MM.1S (cell line): ENCODE data around the gene DNAJC6.

Experiments
- EZH2 ChIP-seq: fragments of 300-600 bp; sonication (generic); optimal IDR thresholded peaks from 2 replicates; pipeline ENCODE3; 2017; ENCODE audit warnings: low read depth, mild to moderate bottlenecking, antibody characterized with exemption, low read length, mixed read lengths
- TF ChIP-seq, protein P1 (sequence below): fragments of 300-600 bp; sonication (generic); IDR thresholded peaks from 2 replicates; pipeline ENCODE4 v1.5.1; 2016; ENCODE audit warnings: antibody characterized with exemption, low read length, mixed read lengths

DNA sequence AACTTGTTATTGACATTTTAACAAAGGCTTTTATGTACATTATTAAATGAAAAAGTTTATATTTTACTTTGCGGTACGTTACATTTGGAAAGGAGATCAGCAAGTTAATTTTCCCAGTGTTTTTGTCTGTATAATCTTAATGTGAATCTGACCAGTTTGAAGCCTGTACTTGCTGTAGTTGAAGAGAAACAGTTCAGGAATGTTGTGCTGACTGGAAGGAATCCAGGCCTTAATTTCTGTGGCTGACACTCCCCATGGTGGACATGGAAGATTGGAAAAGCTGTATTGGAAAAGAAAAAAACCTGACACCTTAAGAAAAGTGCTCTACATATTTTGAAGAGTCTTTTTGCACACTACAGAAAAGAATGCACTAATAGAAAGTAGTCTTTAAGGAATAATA lies 126.6 kb downstream of the DNAJC6 start:
- TF ChIP-seq, protein P1, sequence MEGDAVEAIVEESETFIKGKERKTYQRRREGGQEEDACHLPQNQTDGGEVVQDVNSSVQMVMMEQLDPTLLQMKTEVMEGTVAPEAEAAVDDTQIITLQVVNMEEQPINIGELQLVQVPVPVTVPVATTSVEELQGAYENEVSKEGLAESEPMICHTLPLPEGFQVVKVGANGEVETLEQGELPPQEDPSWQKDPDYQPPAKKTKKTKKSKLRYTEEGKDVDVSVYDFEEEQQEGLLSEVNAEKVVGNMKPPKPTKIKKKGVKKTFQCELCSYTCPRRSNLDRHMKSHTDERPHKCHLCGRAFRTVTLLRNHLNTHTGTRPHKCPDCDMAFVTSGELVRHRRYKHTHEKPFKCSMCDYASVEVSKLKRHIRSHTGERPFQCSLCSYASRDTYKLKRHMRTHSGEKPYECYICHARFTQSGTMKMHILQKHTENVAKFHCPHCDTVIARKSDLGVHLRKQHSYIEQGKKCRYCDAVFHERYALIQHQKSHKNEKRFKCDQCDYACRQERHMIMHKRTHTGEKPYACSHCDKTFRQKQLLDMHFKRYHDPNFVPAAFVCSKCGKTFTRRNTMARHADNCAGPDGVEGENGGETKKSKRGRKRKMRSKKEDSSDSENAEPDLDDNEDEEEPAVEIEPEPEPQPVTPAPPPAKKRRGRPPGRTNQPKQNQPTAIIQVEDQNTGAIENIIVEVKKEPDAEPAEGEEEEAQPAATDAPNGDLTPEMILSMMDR, result no peak
- no peak for TF ChIP-seq EZH2
